Measurements from ENCODE around the gene SYTL2.

Gene SYTL2

DNA sequence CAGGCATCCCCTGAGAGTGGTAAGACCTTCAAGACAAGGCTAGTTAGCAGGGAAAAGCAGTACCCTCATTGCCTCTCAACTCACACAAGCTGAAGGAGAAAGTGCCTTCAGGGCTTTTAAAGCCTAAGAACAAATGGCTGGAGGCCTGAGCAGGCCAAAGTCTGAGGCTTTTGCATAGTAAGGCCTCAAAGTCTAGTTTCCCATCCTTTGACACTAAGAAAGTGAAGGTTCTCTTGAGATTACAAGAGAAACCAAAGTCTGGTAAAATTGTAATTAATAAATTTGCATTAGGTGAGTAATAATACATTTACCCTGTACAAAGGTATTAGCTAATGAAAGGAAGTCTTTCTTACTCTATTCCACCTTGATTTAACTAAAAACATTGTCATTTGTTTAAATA lies 78.0 kb downstream of the SYTL2 start:
- no peaks in the 10 kb centered on the region for H3K9me3 ChIP-seq (ENCODE audit: insufficient read depth, low read length)
- no peak overlapping the region for H3K27ac ChIP-seq (ENCODE audit: low read length)
- no peak for TF ChIP-seq EZH2phosphoT487 (IDR thresholded peaks at IDR 0.05; ENCODE audit: low read depth)
- TF ChIP-seq CTCF (IDR thresholded peaks at IDR 0.05; ENCODE audit: low read depth, low read length), result no peak
- H4K20me1 ChIP-seq (ENCODE audit: insufficient read depth, low read length), result no peaks in the 10 kb centered on the region
- H3K27me3 ChIP-seq (ENCODE audit: low read depth, low read length), result no peaks in the 10 kb centered on the region
- no peaks in the 10 kb centered on the region for H3K79me2 ChIP-seq (ENCODE audit: low read length)
- H2AFZ ChIP-seq (ENCODE audit: low read depth, low read length), result no peak overlapping the region
- H3K36me3 ChIP-seq (replicated peaks; ENCODE audit: low read depth, low read length), result no peaks in the 10 kb centered on the region
- no peak overlapping the region for H3K4me2 ChIP-seq (ENCODE audit: low read length)
- H3K4me1 ChIP-seq (ENCODE audit: low read length), result 0 out of 2 replicates have a peak, but pooled peaks cover 4% of the 10 kb centered on the region
- no peak overlapping the region for H3K4me3 ChIP-seq (ENCODE audit: low read length)
- H3K9ac ChIP-seq (ENCODE audit: low read length), result no peak overlapping the region

GRCh38 chr11:85726381-85726780 lies 84.6 kb downstream of the SYTL2 start:
- H3K27me3 ChIP-seq (ENCODE audit: low read depth, low read length), result peaks cover 12% of the 10 kb centered on the region; the same call in 1 of the 2 replicates
- no peak overlapping the region for H3K27ac ChIP-seq (ENCODE audit: low read length)
- no peak overlapping the region for H2AFZ ChIP-seq (ENCODE audit: low read depth, low read length)
- H3K36me3 ChIP-seq (replicated peaks; ENCODE audit: low read depth, low read length), result no peaks in the 10 kb centered on the region
- TF ChIP-seq EZH2phosphoT487 (IDR thresholded peaks at IDR 0.05; ENCODE audit: low read depth) (no peak), CTCF (IDR thresholded peaks at IDR 0.05; ENCODE audit: low read depth, low read length) (no peak)
- H3K4me1 ChIP-seq (ENCODE audit: low read length), result peaks cover 4% of the 10 kb centered on the region; the same call in 1 of the 2 replicates
- no peak overlapping the region for H3K4me2 ChIP-seq (ENCODE audit: low read length)
- H3K4me3 ChIP-seq (ENCODE audit: low read length), result no peak overlapping the region
- H3K9me3 ChIP-seq (ENCODE audit: insufficient read depth, low read length), result no peaks in the 10 kb centered on the region
- H3K79me2 ChIP-seq (ENCODE audit: low read length), result no peaks in the 10 kb centered on the region
- H3K9ac ChIP-seq (ENCODE audit: low read length), result no peak overlapping the region
- H4K20me1 ChIP-seq (ENCODE audit: insufficient read depth, low read length), result no peaks in the 10 kb centered on the region

DNA sequence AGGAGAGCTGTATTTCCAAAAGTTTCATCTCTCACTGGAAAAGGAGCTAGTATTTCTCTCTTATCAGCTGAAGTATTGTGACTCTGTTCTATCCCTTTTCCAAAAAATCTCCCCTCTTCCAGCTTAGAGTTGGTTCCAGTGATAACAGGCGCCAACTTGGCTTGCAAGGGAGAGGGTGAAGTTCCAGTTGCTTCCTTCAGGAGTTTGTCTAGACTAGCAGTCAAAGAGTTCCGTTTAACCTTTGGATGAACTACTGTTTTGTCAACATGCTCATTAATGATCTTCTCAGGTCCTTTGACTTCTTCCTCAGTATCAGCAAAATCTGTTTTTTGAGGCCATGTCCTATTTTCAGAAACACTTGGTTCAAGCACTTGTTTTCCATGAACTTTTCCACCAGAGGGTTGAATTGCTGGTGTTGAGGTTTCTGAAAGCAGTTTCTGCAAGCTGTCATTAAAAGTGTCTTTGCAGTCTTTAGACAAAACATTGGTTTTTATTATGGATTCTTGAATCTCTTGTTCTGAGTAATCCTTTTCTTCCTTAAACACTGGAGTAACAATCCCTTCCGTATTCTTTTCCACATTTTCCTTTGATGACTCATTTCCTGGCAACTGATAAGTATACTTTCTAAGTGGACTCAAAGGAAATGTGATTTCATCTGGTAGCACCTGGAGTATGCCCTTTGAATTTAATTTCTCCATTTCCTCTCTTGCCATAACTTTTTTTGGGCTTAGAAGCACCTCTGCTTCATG lies 85.3 kb downstream of the SYTL2 start:
- no peak overlapping the region for H3K4me2 ChIP-seq (ENCODE audit: low read length)

More for the DNA sequence above, 85.3 kb downstream of the SYTL2 start:
- H3K4me1 ChIP-seq (ENCODE audit: low read length), result peaks cover 4% of the 10 kb centered on the region; the same call in 1 of the 2 replicates
- no peaks in the 10 kb centered on the region for H3K9me3 ChIP-seq (ENCODE audit: insufficient read depth, low read length)
- no peaks in the 10 kb centered on the region for H3K36me3 ChIP-seq (replicated peaks; ENCODE audit: low read depth, low read length)
- H2AFZ ChIP-seq (ENCODE audit: low read depth, low read length), result no peak overlapping the region
- no peak overlapping the region for H3K4me3 ChIP-seq (ENCODE audit: low read length)
- H3K9ac ChIP-seq (ENCODE audit: low read length), result no peak overlapping the region
- H3K79me2 ChIP-seq (ENCODE audit: low read length), result no peaks in the 10 kb centered on the region
- TF ChIP-seq EZH2phosphoT487 (IDR thresholded peaks at IDR 0.05; ENCODE audit: low read depth) (no peak), CTCF (IDR thresholded peaks at IDR 0.05; ENCODE audit: low read depth, low read length) (no peak)
- H3K27me3 ChIP-seq (ENCODE audit: low read depth, low read length), result peaks cover 18% of the 10 kb centered on the region
- H4K20me1 ChIP-seq (ENCODE audit: insufficient read depth, low read length), result no peaks in the 10 kb centered on the region
- no peak overlapping the region for H3K27ac ChIP-seq (ENCODE audit: low read length)

Measured in OCI-LY3 (cell line).